ENCODE measurements around the gene ZNF385D.
A peak's percentile ranks its signal among the peaks of the same experiment; 100 is the strongest.

The ZNF385D gene

GRCh38 chr3:21779909-21780308 is 28.9 kb upstream of the ZNF385D start:
- TF ChIP-seq CTCF (IDR thresholded peaks at IDR 0.05; ENCODE audit: insufficient read depth, missing control alignments), result no peak
- DNase-seq (ENCODE audit: insufficient read length, low spot score) (no peak), FAIRE-seq (no peak)

GRCh38 chr3:21778715-21779114 is 27.7 kb upstream of the ZNF385D start:
- DNase-seq (ENCODE audit: insufficient read length, low spot score), result no peak
- FAIRE-seq, result no peak
- no peak for TF ChIP-seq CTCF (IDR thresholded peaks at IDR 0.05; ENCODE audit: insufficient read depth, missing control alignments)

- no peak for DNase-seq (ENCODE audit: insufficient read length, low spot score)
- TF ChIP-seq CTCF (IDR thresholded peaks at IDR 0.05; ENCODE audit: insufficient read depth, missing control alignments), result no peak
- no peak for FAIRE-seq
Measured at GRCh38 chr3:21777821-21778220, 26.8 kb upstream of the ZNF385D start.

GRCh38 chr3:21766002-21766401 is 15.0 kb upstream of the ZNF385D start:
- FAIRE-seq, result no peak
- no peak for TF ChIP-seq CTCF (IDR thresholded peaks at IDR 0.05; ENCODE audit: insufficient read depth, missing control alignments)

GRCh38 chr3:21755896-21756295 is 4.9 kb upstream of the ZNF385D start:
- no peak for FAIRE-seq
- no peak for TF ChIP-seq CTCF (IDR thresholded peaks at IDR 0.05; ENCODE audit: insufficient read depth, missing control alignments)

More at GRCh38 chr3:21766002-21766401, 15.0 kb upstream of the ZNF385D start:
- DNase-seq (ENCODE audit: insufficient read length, low spot score), result no peak

GRCh38 chr3:21754839-21755238 is 3.8 kb upstream of the ZNF385D start:
- no peak for DNase-seq (ENCODE audit: insufficient read length, low spot score)
- no peak for FAIRE-seq
- TF ChIP-seq CTCF (IDR thresholded peaks at IDR 0.05; ENCODE audit: insufficient read depth, missing control alignments), result no peak

More at GRCh38 chr3:21755896-21756295, 4.9 kb upstream of the ZNF385D start:
- no peak for DNase-seq (ENCODE audit: insufficient read length, low spot score)

GRCh38 chr3:21752749-21753347 is 1.8 kb upstream of the ZNF385D start:
- FAIRE-seq (peak; percentile 89), DNase-seq (ENCODE audit: insufficient read length, low spot score) (no peak)
- TF ChIP-seq CTCF (IDR thresholded peaks at IDR 0.05; ENCODE audit: insufficient read depth, missing control alignments), result peak; percentile 92
